ENCODE results near the gene ZNF860.

ZNF860 gene

GRCh38 chr3:31981206-31982181, at the start of gene ZNF860, which contains the start of gene OSBPL10:
Gene ZNF860 (plus strand): TSS chr3:31981750. CDS start chr3:31989080, 7,330 bp downstream.
Gene OSBPL10 (minus strand): TSS chr3:31981262. CDS start chr3:31981179, 83 bp downstream.
- DNase-seq (ENCODE audit: low read depth in 2 of 3, low spot score in 2 of 3), result no peak

GRCh38 chr3:31932990-31933389, 48.6 kb upstream of the ZNF860 start:
- no peak for DNase-seq (ENCODE audit: low read depth in 2 of 3, low spot score in 2 of 3)

- no peak for DNase-seq (ENCODE audit: low read depth in 2 of 3, low spot score in 2 of 3)
These were observed 47.5 kb upstream of the ZNF860 start for GRCh38 chr3:31934018-31934417.

- no peak for DNase-seq (ENCODE audit: low read depth in 2 of 3, low spot score in 2 of 3)
These were observed 46.7 kb upstream of the ZNF860 start for GRCh38 chr3:31934866-31935265.

GRCh38 chr3:31936420-31937060, 45.0 kb upstream of the ZNF860 start:
- no peak for DNase-seq (ENCODE audit: low read depth in 2 of 3, low spot score in 2 of 3)

- DNase-seq (ENCODE audit: low read depth in 2 of 3, low spot score in 2 of 3), result no peak
These were observed 44.3 kb upstream of the ZNF860 start for GRCh38 chr3:31937225-31937624.

GRCh38 chr3:31942446-31942845, 39.1 kb upstream of the ZNF860 start:
- DNase-seq (ENCODE audit: low read depth in 2 of 3, low spot score in 2 of 3), result no peak

- DNase-seq (ENCODE audit: low read depth in 2 of 3, low spot score in 2 of 3), result no peak
These were observed 38.5 kb upstream of the ZNF860 start for GRCh38 chr3:31943041-31943440.

- no peak for DNase-seq (ENCODE audit: low read depth in 2 of 3, low spot score in 2 of 3)
These were observed 35.9 kb upstream of the ZNF860 start for GRCh38 chr3:31945738-31946052.

GRCh38 chr3:31946484-31947081, 35.0 kb upstream of the ZNF860 start:
- no peak for DNase-seq (ENCODE audit: low read depth in 2 of 3, low spot score in 2 of 3)

- no peak for DNase-seq (ENCODE audit: low read depth in 2 of 3, low spot score in 2 of 3)
These were observed 34.4 kb upstream of the ZNF860 start for GRCh38 chr3:31947162-31947561.

GRCh38 chr3:31947671-31948091, 33.9 kb upstream of the ZNF860 start:
- DNase-seq (ENCODE audit: low read depth in 2 of 3, low spot score in 2 of 3), result no peak

GRCh38 chr3:31948280-31948679, 33.3 kb upstream of the ZNF860 start:
- DNase-seq (ENCODE audit: low read depth in 2 of 3, low spot score in 2 of 3), result no peak

- no peak for DNase-seq (ENCODE audit: low read depth in 2 of 3, low spot score in 2 of 3)
These were observed 29.3 kb upstream of the ZNF860 start for GRCh38 chr3:31952205-31952604.

GRCh38 chr3:31953091-31953490, 28.5 kb upstream of the ZNF860 start:
- no peak for DNase-seq (ENCODE audit: low read depth in 2 of 3, low spot score in 2 of 3)

- no peak for DNase-seq (ENCODE audit: low read depth in 2 of 3, low spot score in 2 of 3)
These were observed 27.9 kb upstream of the ZNF860 start for GRCh38 chr3:31953636-31954035.

- DNase-seq (ENCODE audit: low read depth in 2 of 3, low spot score in 2 of 3), result no peak
These were observed 26.0 kb upstream of the ZNF860 start for GRCh38 chr3:31955581-31955980.

- no peak for DNase-seq (ENCODE audit: low read depth in 2 of 3, low spot score in 2 of 3)
These were observed 24.4 kb upstream of the ZNF860 start for GRCh38 chr3:31957106-31957505.

- DNase-seq (ENCODE audit: low read depth in 2 of 3, low spot score in 2 of 3), result no peak
These were observed 22.8 kb upstream of the ZNF860 start for GRCh38 chr3:31958701-31959152.

GRCh38 chr3:31959251-31959650, 22.3 kb upstream of the ZNF860 start:
- DNase-seq (ENCODE audit: low read depth in 2 of 3, low spot score in 2 of 3), result no peak

GRCh38 chr3:31959951-31960792, 21.4 kb upstream of the ZNF860 start:
- DNase-seq (ENCODE audit: low read depth in 2 of 3, low spot score in 2 of 3), result no peak

Measured in activated CD8-positive, alpha-beta memory T cell treated with anti-CD3 and anti-CD28 coated beads for 48 hours (primary cell).